Muscle layer of duodenum (tissue), 2 donors: ENCODE measurements around the gene AFAP1.

Experiments used
- H3K27ac ChIP-seq: one replicate; pipeline ENCODE4 v1.7.0; 2013; ENCODE audit warnings: mild to moderate bottlenecking, low read length
- H3K27me3 ChIP-seq: one replicate; pipeline ENCODE4 v1.7.0; 2013; ENCODE audit warnings: low read depth, mild to moderate bottlenecking, control low read depth, low read length
- H3K36me3 ChIP-seq, 2 donors: one replicate each; pipeline ENCODE4 v1.7.0; 2013; ENCODE audit warnings: low read length in 2 of 2, control low read depth in 1 of 2, mild to moderate bottlenecking in 1 of 2; ENCODE audit not compliant: insufficient read depth in 2 of 2, control insufficient read depth in 1 of 2
- H3K4me1 ChIP-seq, 2 donors: one replicate each; pipeline ENCODE4 v1.7.0; 2013; ENCODE audit warnings: low read length in 2 of 2, mild to moderate bottlenecking in 2 of 2, control low read depth in 1 of 2, moderate library complexity in 1 of 2; ENCODE audit not compliant: insufficient read depth in 2 of 2, control insufficient read depth in 1 of 2
- H3K4me3 ChIP-seq, 2 donors: one replicate each; pipeline ENCODE4 v1.7.0; 2013; ENCODE audit warnings: low read length in 2 of 2, low read depth in 1 of 2, mild to moderate bottlenecking in 1 of 2
- H3K9me3 ChIP-seq, 2 donors: one replicate each; pipeline ENCODE4 v1.7.0; 2013; ENCODE audit warnings: low read length in 2 of 2, control low read depth in 1 of 2, mild to moderate bottlenecking in 1 of 2; ENCODE audit not compliant: control insufficient read depth in 1 of 2
- donor health status: healthy.

AFAP1 gene

GRCh38 chr4:7967063-7967440, 27.4 kb upstream of the AFAP1 start:
- Histone ChIP-seq H3K9me3 (no peaks in the 10 kb centered on the region), H3K36me3 (no peaks in the 10 kb centered on the region), H3K27me3 (no peaks in the 10 kb centered on the region), H3K4me3 (no peak overlapping the region), H3K27ac (no peak overlapping the region), H3K4me1 (peaks cover 17 to 30% of the 10 kb centered on the region in 2 donors)

GRCh38 chr4:7966281-7967062, 26.8 kb upstream of the AFAP1 start:
- no peaks in the 10 kb centered on the region for H3K9me3 ChIP-seq
- peaks cover 17 to 32% of the 10 kb centered on the region in 2 donors for H3K4me1 ChIP-seq
- no peaks in the 10 kb centered on the region for H3K27me3 ChIP-seq
- no peak overlapping the region for H3K27ac ChIP-seq
- H3K4me3 ChIP-seq, result no peak overlapping the region
- H3K36me3 ChIP-seq, result no peaks in the 10 kb centered on the region

GRCh38 chr4:7964890-7965662, 25.4 kb upstream of the AFAP1 start:
- Histone ChIP-seq H3K27me3 (no peaks in the 10 kb centered on the region), H3K27ac (no peak overlapping the region), H3K4me3 (no peak overlapping the region), H3K36me3 (no peaks in the 10 kb centered on the region), H3K4me1 (peaks cover 22 to 40% of the 10 kb centered on the region in 2 donors), H3K9me3 (no peaks in the 10 kb centered on the region)

GRCh38 chr4:7964459-7964858, 24.8 kb upstream of the AFAP1 start:
- H3K27me3 ChIP-seq, result no peaks in the 10 kb centered on the region
- peaks cover 16 to 42% of the 10 kb centered on the region in 2 donors for H3K4me1 ChIP-seq
- H3K9me3 ChIP-seq, result no peaks in the 10 kb centered on the region
- no peak overlapping the region for H3K4me3 ChIP-seq
- H3K27ac ChIP-seq, result no peak overlapping the region
- H3K36me3 ChIP-seq, result no peaks in the 10 kb centered on the region

GRCh38 chr4:7963691-7964090, 24.0 kb upstream of the AFAP1 start:
- Histone ChIP-seq H3K4me1 (peaks cover 13 to 37% of the 10 kb centered on the region in 2 donors), H3K4me3 (no peak overlapping the region), H3K27ac (no peak overlapping the region), H3K36me3 (no peaks in the 10 kb centered on the region), H3K27me3 (no peaks in the 10 kb centered on the region), H3K9me3 (no peaks in the 10 kb centered on the region)

GRCh38 chr4:7962609-7963508, 23.2 kb upstream of the AFAP1 start:
- no peaks in the 10 kb centered on the region for H3K27me3 ChIP-seq
- no peaks in the 10 kb centered on the region for H3K36me3 ChIP-seq
- no peak overlapping the region for H3K4me3 ChIP-seq
- peaks cover 8 to 28% of the 10 kb centered on the region in 2 donors for H3K4me1 ChIP-seq
- H3K27ac ChIP-seq, result no peak overlapping the region
- H3K9me3 ChIP-seq, result no peaks in the 10 kb centered on the region

- Histone ChIP-seq H3K4me1 (peaks cover 8 to 23% of the 10 kb centered on the region in 2 donors), H3K27me3 (no peaks in the 10 kb centered on the region), H3K36me3 (no peaks in the 10 kb centered on the region), H3K4me3 (peak overlapping the region in 1 of 2 donors; percentile 12), H3K9me3 (no peaks in the 10 kb centered on the region), H3K27ac (peak overlapping the region; percentile 83)
Observed at GRCh38 chr4:7960790-7961655, 21.4 kb upstream of the AFAP1 start.

GRCh38 chr4:7960017-7960789, 20.5 kb upstream of the AFAP1 start:
- peak overlapping the region in 1 of 2 donors; percentile 12 for H3K4me3 ChIP-seq
- peak overlapping the region; percentile 83 for H3K27ac ChIP-seq

GRCh38 chr4:7959078-7959477, 19.4 kb upstream of the AFAP1 start:
- H3K27me3 ChIP-seq, result no peaks in the 10 kb centered on the region
- peaks cover 8 to 17% of the 10 kb centered on the region in 2 donors for H3K4me1 ChIP-seq
- H3K36me3 ChIP-seq, result no peaks in the 10 kb centered on the region
- H3K9me3 ChIP-seq, result no peaks in the 10 kb centered on the region
- H3K27ac ChIP-seq, result no peak overlapping the region
- H3K4me3 ChIP-seq, result no peak overlapping the region

More at GRCh38 chr4:7960017-7960789, 20.5 kb upstream of the AFAP1 start:
- no peaks in the 10 kb centered on the region for H3K27me3 ChIP-seq
- H3K9me3 ChIP-seq, result no peaks in the 10 kb centered on the region
- peaks cover 8 to 23% of the 10 kb centered on the region in 2 donors for H3K4me1 ChIP-seq
- H3K36me3 ChIP-seq, result no peaks in the 10 kb centered on the region
